ENCODE results near the gene PKD2.
A peak's percentile ranks its signal among the peaks of the same experiment; 100 is the strongest.
"Not testable (repeated sequence)": the region's sequence is repeated elsewhere in the genome, so short reads cannot be mapped to it uniquely, and the experiment has no call there.

PKD2 gene

GRCh38 chr4:88070031-88070430 is 62.6 kb downstream of the PKD2 start:
- no peak for DNase-seq

GRCh38 chr4:88075336-88075735 is 67.9 kb downstream of the PKD2 start:
- DNase-seq: no peak

DNA sequence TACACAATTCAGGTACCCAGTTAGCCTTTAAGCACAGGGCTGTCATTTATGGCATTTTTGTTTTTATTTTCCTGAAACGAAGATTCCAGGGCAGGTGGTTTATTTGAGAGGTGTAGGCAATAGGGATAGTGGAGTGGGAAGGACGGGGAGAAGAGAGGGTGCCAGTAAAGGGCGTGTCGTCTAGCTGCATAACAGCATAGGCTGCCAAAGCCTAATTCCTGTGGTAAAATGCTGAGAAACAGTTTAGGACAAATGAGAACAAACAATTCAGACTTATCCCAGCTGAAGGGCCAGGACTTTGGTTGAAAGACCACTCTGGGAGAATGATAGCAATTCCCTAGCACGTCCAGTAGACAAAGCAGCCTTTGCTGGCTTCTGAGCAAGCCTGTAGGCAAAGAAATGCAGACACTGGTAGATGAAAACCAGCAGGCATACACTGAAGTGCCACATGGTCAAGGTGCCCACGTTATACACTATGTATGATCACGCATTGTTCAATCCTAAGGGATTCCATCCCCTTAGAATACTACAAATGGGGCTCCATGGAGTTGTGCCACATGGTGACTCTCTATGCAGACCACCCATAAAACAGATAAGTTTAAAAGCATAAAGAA is 70.6 kb downstream of the PKD2 start:
- no peak for DNase-seq

DNA sequence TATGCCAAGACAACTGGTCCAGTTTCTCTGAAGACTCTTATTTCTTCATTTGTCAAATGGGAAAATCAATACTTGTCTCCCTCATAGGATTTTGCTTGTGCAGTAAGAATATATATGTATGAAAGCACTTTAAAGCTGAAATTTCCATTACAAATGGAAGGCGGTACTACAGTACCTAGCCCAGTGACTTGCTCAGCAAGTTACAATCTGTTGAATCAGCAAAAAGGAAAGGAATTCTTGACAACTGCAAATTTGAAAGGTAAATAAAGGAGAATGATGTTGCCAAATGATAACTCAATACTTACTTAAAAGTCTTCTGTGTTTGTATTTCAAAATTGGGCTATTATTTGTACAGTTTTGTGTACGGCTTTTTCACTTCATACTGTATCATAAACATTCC is 71.1 kb downstream of the PKD2 start:
- DNase-seq: no peak

- DNase-seq: no peak
These were observed 73.2 kb downstream of the PKD2 start for GRCh38 chr4:88080626-88081025.

- DNase-seq: no peak
These were observed 79.6 kb downstream of the PKD2 start for GRCh38 chr4:88087004-88087403.

- DNase-seq: no peak
These were observed 83.5 kb downstream of the PKD2 start for GRCh38 chr4:88090898-88091297.

GRCh38 chr4:88091378-88091777 is 83.9 kb downstream of the PKD2 start:
- DNase-seq: no peak

DNA sequence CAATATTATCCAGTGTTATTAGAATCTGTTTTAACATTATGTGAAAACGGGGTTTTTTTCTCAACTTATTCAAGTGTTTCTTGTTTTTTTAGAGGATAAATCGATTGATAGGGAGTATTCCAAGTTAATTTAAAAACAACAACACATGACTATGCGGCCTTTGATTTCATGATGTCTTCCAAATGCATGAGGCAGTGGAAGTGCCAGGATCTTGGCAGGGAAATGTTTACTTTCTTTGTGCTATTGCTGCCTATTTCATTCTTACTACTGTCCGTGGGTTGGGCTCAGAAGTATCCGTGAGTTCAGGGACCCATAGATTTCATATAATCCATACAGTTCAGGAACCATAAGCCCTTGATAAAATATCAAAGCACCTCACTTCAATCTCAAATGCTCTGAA is 86.4 kb downstream of the PKD2 start:
- DNase-seq: no peak

DNA sequence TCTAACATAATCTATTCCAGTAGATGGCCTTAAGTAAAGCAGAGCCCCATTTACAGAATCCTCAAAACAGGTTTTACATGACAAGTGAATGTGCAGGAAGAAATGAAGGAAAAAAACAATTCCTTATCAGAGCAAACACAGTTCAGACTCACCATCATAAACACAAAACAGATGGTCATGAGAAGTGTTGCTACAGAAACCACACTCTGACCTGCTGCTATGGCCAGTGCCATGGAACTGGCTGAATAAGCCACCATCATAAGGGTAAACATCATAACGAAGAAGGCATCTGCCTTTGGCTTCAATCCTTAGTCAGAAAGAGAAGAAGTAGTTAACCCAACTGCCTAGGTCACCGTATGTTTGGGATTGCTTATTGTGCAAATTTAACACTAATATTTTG is 89.9 kb downstream of the PKD2 start:
- DNase-seq: no peak

DNA sequence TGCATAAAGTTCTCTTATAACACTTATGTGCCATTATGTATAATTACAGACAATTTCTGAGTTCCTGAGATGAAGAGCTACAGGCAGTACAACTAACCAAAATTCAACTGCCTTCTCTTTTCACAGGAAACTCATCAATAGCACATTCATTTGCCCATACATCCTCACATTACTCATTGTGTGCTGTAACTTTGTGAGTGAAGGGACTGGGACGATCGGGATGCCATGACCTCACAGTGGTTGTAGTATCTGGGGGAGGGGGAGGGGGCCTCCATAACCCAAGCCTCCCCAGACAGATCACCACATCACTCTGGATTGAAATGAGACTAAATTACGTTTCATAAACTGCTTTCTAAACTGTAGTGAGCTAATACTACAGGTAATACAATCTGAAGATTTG is 90.3 kb downstream of the PKD2 start:
- DNase-seq: no peak

DNA sequence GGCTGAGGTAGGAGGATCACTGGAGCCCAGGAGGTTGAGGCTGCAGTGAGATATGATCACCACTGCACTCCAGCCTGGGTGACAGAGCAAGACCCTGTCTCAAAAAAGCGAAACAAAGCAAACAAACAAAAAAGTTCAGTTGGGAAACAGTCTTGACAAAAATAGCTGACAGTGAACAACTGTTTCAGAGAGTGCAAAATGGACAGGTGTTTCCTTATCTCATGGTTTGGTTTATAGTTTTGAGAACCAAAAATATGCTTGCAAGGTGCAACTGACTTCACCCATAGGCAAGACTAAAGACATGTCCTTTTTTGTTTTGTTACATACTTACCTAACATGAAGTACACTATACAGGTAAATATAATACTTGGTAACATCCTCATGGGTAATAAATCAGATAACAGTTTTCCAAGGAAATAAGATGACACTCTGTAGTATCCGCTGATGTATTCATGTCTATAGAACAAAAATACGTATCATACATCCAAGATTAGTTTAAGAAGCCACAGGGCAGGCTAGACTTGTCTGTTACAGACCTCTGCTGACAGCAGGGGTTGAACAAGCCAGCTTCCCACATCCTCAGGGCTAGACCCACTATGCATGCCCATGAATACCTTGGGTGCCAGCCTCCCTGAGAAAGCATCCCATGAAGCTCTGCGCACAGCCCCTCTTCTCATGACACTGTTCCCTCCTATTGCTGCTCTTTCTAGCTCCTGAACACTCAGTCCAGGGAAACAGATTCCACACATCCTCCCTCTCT is 91.7 kb downstream of the PKD2 start:
- no peak for DNase-seq

GRCh38 chr4:88101165-88101564 is 93.7 kb downstream of the PKD2 start:
- peak; percentile 77 to 86 for DNase-seq

DNA sequence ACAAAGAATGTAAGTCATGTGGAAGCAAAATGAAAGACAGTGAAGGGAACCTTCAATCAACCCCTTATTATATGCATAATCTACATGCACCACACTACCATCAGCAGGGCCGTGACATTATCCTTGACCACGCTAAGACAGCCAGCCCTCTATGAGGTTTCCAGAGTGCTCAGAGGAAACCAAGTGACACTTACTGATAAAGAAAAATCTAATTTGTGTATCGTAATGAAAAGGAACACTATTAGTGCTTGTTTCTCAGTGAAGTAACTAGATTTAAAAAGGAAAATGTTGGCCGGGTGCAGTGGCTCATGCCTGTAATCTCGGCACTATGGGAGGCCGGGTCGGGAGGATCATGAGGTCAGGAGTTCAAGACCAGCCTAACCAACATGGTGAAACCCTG is 94.6 kb downstream of the PKD2 start:
- no peak for DNase-seq

GRCh38 chr4:88104902-88105610 is 97.6 kb downstream of the PKD2 start:
- DNase-seq: no peak

- DNase-seq: no peak
These were observed 98.8 kb downstream of the PKD2 start for GRCh38 chr4:88106205-88106604.

GRCh38 chr4:88107406-88108107 is 100.1 kb downstream of the PKD2 start:
- DNase-seq: peak; percentile 57 to 69

DNA sequence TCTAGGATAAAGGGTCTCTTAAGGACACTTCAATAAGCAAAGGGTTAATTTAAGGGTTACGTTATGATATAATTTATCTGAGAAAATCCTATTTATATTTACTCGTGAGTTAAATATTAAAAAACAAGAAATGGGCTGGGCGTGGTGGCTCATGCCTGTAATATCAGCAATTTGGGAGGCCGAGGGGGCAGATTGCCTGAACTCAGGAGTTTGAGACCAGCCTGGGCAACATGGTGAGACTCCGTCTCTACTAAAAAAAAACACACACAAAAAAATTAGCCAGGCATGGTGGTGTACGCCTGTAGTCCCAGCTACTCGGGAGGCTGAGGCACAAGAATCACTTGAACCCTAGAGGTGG is 100.7 kb downstream of the PKD2 start:
- not testable (repeated sequence) for DNase-seq

GRCh38 chr4:88108747-88109122 is 101.3 kb downstream of the PKD2 start:
- DNase-seq: no peak

DNA sequence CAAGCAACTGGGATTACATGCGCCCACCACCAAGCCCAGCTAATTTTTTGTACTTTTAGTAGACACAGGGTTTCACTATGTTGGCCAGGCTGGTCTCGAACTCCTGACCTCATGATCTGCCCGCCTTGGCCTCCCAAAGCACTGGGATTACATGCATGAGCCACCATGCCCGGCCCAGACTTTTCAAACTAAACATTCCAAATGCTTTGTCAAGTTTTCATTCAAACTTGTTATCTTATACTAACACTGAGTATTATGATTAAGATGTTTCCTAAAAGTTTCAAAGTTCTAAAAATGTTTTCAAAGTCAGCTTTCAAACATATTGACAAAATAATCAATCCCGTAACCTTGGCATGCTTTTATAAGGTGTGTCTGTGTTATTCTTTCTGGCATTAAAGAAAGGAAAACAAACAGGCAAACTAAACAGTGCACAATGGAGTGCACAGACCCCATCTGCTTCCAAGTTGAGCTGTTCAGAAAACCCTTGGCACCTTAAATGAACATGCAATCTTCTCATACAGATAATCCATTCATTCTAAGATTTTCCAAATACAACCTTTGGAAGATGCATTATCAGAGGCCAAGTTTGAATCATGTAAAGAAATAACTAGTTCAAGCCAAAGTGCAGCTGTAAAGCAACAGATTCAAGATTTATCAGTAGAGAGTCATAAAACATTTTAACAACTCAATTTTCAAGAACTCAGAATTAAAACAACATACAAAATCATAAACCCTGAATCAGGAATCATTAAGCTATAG is 101.9 kb downstream of the PKD2 start:
- DNase-seq: no peak

- DNase-seq: no peak
These were observed 103.4 kb downstream of the PKD2 start for GRCh38 chr4:88110826-88111225.

DNA sequence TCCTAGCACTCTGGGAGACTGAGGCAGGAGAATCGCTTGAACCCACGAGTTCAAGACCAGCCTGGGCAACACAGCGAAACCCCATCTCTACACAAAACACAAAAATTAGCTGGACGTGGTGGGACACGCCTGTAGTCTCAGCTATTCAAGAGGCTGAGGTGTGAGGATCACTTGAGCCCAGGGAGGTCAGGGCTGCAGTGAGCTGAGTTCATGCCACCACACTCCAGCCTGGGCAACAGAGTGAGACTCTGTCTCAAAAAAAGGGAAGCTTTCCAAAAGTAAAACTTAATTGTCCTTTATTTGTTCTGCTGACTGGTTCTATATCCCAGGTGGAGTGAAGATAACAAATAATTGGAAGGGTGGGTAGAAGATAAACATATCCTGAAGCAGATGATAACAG is 105.4 kb downstream of the PKD2 start:
- DNase-seq: no peak

GRCh38 chr4:88115587-88115986 is 108.2 kb downstream of the PKD2 start:
- no peak for DNase-seq
